Measurements from ENCODE around the gene ITGB3. TPM values are rescaled to one million over a fixed set of nuclear protein-coding genes. Genes with fewer than 3 reads are reported as not detected.
A peak's percentile ranks its signal among the peaks of the same experiment; 100 is the strongest.

ITGB3 gene
- total RNA-seq, 1 experiment from 2014 or later = 28.0 TPM

DNA sequence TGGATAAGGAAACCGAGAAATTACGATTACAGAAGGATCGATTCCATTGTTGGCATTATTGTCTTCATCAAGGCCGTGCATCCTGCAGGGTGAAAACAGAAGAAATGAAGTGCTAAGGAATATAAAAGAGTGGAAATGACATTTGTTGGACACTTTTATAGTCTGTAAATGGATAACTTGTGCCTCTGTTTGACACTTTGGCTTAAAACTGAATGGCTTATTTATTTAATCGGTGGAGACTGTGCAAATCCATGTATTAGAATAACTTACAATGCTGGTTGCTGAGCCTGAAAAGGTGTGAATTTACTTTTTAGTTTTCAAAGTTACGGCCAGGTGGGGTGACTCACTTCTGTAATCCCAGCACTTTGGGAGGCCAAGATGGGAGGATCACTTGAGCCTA is 31.4 kb downstream of the ITGB3 start:
- peaks cover 5% of the 10 kb centered on the region for H3K36me3 ChIP-seq
- no peak overlapping the region for H3K27ac ChIP-seq
- no peak overlapping the region for H3K4me3 ChIP-seq
- peaks cover 25% of the 10 kb centered on the region for H3K4me1 ChIP-seq
- no peaks in the 10 kb centered on the region for H3K27me3 ChIP-seq
- DNase-seq = no peak
- H3K9me3 ChIP-seq (replicated peaks) = no peaks in the 10 kb centered on the region

DNA sequence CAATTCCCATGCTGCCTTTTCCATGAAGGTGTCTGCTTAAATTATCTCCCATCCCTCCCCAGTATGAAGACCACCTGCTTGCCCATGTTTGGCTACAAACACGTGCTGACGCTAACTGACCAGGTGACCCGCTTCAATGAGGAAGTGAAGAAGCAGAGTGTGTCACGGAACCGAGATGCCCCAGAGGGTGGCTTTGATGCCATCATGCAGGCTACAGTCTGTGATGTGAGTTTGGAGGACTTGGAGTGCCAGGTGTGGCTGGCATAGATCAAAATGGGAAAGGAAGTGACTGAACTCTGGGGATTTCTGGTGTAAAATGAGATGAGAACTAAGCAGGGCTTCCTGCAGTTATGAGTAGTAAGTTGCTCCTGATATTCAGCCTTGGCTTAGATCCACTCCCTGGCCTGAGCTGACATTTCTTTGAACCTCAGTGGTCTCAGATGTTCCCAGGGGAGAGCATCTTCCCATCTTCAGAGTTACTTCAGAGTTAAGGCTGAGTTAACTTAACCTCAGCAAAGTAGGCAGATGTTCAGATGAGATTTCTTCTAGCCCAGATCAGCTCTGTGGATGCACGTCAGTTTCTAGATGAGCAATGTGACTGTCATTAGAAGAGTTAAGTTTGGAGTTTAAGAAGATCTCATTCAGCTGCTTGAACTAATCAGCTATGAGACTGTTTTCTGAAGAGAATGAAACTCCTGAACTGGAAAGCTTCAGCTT is 32.7 kb downstream of the ITGB3 start:
- H3K4me3 ChIP-seq = no peak overlapping the region
- peaks cover 12% of the 10 kb centered on the region for H3K4me1 ChIP-seq
- H3K27me3 ChIP-seq = no peaks in the 10 kb centered on the region
- DNase-seq = no peak
- peaks cover 5% of the 10 kb centered on the region for H3K36me3 ChIP-seq
- no peak overlapping the region for H3K27ac ChIP-seq
- H3K9me3 ChIP-seq (replicated peaks) = no peaks in the 10 kb centered on the region

DNA sequence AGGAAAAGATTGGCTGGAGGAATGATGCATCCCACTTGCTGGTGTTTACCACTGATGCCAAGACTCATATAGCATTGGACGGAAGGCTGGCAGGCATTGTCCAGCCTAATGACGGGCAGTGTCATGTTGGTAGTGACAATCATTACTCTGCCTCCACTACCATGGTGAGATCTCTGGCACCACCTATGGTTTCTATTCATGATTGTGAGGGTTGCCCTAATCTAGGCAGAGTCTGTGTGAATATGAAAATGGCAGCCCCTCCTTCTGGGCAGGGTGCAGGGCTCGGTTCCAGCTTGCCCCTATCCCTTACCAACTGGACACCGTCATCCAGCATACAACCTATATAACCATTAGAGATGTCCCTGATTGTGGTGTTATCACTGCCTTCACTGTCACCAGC is 33.4 kb downstream of the ITGB3 start:
- peaks cover 5% of the 10 kb centered on the region for H3K36me3 ChIP-seq
- no peak overlapping the region for H3K4me3 ChIP-seq
- H3K27me3 ChIP-seq = no peaks in the 10 kb centered on the region
- H3K9me3 ChIP-seq (replicated peaks) = no peaks in the 10 kb centered on the region
- H3K27ac ChIP-seq = no peak overlapping the region
- H3K4me1 ChIP-seq = peaks cover 7% of the 10 kb centered on the region; the same call in 1 of the 2 replicates
- no peak for DNase-seq

DNA sequence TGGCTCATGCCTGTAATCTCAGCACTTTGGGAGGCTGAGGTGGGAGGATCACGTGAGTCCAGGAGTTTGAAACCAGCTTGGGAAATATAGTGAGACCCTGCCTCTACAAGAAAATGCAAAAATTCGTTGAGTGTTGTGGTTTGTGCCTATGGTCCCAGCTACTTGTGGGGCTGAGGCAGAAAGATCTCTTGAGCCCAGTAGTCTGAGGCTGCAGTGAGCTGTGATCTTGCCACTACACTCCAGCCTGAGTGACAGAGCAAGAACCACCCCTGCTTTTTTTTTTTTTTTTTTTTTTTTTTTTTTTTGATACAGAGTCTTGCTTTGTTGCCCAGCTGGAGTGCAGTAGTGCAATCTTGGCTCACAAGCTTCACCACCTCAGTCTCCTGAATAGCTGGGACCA is 34.0 kb downstream of the ITGB3 start:
- no peak overlapping the region for H3K4me3 ChIP-seq
- H3K27me3 ChIP-seq = no peaks in the 10 kb centered on the region
- H3K36me3 ChIP-seq = peaks cover 5% of the 10 kb centered on the region
- no peak overlapping the region for H3K27ac ChIP-seq
- DNase-seq = no peak
- no peaks in the 10 kb centered on the region for H3K9me3 ChIP-seq (replicated peaks)
- H3K4me1 ChIP-seq = peaks cover 7% of the 10 kb centered on the region; the same call in 1 of the 2 replicates

DNA sequence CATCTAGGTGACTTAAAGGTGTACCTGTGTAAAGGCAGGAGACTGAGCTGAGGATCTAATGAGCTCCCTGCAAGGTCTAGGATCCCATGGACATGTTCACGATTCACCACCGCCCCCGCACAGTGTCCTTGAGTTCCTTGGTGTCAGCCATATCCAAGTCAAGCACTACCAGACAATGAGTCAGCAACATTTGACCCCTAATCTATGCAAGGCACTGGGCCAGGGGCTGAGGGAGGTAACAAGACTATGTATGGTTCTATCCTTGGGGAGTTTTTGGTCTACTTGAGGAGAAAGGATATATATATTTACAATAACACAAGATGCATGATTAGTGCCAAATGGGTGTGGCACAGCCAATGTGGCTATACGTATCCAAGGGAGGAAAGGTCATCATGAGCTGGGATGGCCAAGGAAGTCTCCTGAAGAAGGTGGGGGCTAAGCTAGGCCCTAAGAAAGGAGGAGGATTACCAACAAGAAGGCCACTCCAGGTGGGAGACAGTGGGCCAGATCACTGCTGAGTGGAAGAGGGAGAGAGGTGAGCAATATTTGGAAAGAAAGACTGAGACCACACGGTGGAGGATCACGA is 35.0 kb downstream of the ITGB3 start:
- Histone ChIP-seq H3K36me3 (peaks cover 11% of the 10 kb centered on the region), H3K4me3 (no peak overlapping the region), H3K9me3 (replicated peaks) (no peaks in the 10 kb centered on the region), H3K27ac (no peak overlapping the region), H3K27me3 (no peaks in the 10 kb centered on the region), H3K4me1 (peaks cover 7% of the 10 kb centered on the region; the same call in 1 of the 2 replicates)
- DNase-seq = no peak

DNA sequence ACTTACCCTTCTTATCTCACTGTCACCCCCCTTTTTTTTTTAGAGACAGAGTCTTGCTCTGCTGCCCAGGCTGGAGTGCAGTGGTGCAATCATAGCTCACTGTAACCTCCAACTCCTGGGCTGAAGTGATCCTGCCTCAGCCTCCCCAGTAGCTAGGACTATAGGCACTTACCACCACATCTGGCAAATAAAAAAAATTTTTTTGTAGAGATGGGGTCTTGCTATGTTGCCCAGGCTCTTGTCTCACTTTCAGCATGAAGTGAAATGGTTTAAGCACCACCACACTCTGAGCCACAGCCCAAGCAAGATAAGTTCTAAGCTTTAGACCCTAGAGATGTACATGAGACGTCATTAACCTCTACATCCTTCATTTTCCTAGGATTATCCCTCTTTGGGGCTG is 35.7 kb downstream of the ITGB3 start:
- no peak for DNase-seq
- Histone ChIP-seq H3K4me3 (no peak overlapping the region), H3K4me1 (peaks cover 13% of the 10 kb centered on the region; the same call in 1 of the 2 replicates), H3K27me3 (no peaks in the 10 kb centered on the region), H3K27ac (no peak overlapping the region), H3K9me3 (replicated peaks) (no peaks in the 10 kb centered on the region), H3K36me3 (peaks cover 11% of the 10 kb centered on the region)

DNA sequence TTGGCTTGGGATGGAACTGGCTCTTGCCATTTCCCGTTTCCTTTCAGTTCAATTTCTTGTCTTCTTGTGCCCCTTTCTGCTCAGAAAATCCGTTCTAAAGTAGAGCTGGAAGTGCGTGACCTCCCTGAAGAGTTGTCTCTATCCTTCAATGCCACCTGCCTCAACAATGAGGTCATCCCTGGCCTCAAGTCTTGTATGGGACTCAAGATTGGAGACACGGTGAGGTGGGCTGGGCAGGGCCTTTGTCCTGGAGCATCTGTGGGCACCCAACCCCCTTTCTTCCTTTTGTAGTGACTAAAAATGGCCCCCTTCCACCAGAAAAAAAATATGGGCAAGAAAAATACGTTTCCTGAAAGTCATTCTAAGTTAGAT is 37.2 kb downstream of the ITGB3 start:
- H3K9me3 ChIP-seq (replicated peaks) = no peaks in the 10 kb centered on the region
- H3K27ac ChIP-seq = no peak overlapping the region
- no peak for DNase-seq
- no peak overlapping the region for H3K4me3 ChIP-seq
- peaks cover 22% of the 10 kb centered on the region for H3K4me1 ChIP-seq
- peaks cover 6% of the 10 kb centered on the region; the same call in 1 of the 2 replicates for H3K36me3 ChIP-seq
- no peaks in the 10 kb centered on the region for H3K27me3 ChIP-seq

DNA sequence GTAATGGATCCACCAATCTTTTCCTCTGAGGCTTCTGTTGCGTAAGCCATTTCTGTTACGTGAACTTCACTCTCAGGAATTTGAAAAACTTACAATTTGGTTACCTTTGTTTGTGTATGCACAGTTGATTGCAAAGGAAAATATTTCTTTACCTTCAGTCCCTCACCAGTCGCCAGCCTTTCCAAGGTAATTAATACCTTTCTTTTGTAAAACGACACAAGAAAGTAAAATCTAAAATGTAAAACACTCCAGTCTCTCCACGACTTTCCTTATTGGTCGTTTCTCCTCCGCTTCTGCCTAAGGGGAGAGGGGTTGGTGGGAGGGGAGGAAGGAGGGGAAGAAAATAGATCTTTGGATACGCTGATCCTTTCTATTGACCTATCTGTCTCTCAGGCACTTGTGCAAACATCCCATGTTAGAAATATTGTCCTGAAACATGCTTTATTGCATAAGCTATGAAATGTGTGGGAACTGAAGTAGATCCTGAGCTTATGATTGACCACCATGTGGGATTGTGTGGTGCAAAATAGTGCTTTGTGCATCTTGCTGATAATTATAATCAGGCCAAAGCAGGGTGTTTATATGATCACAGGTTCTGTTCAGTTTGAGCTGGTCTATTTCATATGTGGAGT is 37.7 kb downstream of the ITGB3 start:
- no peak for DNase-seq
- H3K36me3 ChIP-seq = peaks cover 6% of the 10 kb centered on the region; the same call in 1 of the 2 replicates
- H3K4me1 ChIP-seq = peaks cover 19% of the 10 kb centered on the region
- no peaks in the 10 kb centered on the region for H3K9me3 ChIP-seq (replicated peaks)
- H3K27ac ChIP-seq = no peak overlapping the region
- no peak overlapping the region for H3K4me3 ChIP-seq
- no peaks in the 10 kb centered on the region for H3K27me3 ChIP-seq

DNA sequence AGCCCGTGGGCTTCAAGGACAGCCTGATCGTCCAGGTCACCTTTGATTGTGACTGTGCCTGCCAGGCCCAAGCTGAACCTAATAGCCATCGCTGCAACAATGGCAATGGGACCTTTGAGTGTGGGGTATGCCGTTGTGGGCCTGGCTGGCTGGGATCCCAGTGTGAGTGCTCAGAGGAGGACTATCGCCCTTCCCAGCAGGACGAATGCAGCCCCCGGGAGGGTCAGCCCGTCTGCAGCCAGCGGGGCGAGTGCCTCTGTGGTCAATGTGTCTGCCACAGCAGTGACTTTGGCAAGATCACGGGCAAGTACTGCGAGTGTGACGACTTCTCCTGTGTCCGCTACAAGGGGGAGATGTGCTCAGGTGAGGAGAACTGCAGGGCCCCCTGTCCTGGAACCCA is 38.6 kb downstream of the ITGB3 start:
- no peaks in the 10 kb centered on the region for H3K9me3 ChIP-seq (replicated peaks)
- peaks cover 15% of the 10 kb centered on the region for H3K4me1 ChIP-seq
- no peak overlapping the region for H3K4me3 ChIP-seq
- DNase-seq = no peak
- H3K27me3 ChIP-seq = no peaks in the 10 kb centered on the region
- no peak overlapping the region for H3K27ac ChIP-seq
- peaks cover 6% of the 10 kb centered on the region; the same call in 1 of the 2 replicates for H3K36me3 ChIP-seq

DNA sequence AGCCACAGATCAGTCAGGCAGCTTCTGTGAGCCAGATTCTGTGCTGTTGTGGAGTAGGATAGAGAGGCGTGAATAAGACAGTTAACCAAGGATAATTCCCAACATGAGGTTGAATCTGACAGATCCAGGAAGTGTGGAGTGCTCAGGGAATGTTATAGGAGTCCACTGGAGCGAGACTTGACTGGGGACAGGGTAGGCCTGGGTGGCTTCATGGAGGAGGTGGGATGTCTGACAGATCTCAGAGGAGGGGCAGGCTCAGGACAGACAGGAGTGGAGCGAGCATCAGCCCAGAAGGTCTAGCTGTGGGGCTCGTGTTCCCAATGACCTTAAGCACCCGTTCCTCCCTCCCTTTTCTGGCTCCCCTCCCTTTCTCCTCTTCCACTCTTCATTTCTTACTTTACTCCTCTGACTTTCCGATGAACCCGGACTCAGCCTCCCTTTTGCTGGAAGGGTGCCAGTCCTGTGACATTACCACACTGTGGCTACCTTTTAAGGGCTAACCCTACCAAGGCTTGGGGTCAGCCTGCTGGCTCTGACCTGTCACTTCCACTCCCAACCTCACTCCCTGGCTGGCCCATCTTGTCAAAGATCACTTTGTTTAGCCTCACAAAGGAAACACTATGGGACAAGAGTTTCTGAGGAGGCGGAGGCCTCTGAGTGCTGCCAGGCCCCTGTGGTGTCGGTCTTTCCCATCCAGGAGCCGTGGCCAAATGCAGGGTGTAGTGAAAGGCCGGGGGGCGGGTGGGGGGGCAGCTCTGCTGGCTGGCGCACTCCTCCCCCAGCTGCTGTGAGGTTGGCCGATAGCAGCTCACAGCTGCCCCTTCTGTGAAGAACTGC is 41.6 kb downstream of the ITGB3 start:
- Histone ChIP-seq H3K4me3 (no peak overlapping the region), H3K27ac (peak overlapping the region; percentile 21; the same call in 1 of the 2 replicates), H3K27me3 (no peaks in the 10 kb centered on the region), H3K4me1 (peaks cover 22% of the 10 kb centered on the region), H3K36me3 (peaks cover 6% of the 10 kb centered on the region; the same call in 1 of the 2 replicates), H3K9me3 (replicated peaks) (no peaks in the 10 kb centered on the region)
- DNase-seq = peak; percentile 47 to 70

DNA sequence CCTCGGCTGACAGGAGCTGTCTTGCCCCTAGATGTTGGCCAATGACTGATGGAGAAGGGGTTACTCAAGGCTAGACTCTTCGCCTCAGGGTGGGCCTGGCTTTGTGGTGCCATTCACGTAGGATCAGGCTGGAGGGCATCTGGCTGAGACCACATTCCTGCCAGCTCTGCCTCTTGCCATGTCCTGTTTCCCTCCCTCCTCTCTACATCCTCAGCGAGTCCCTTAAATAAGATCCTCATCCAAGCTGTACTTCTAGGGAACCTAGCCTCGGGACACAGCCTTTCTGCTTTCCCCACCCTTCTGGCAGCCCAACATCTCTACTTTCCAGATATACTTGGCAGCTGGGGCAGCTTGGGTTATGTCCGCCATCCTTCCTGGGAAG is 42.2 kb downstream of the ITGB3 start:
- no peak overlapping the region for H3K4me3 ChIP-seq
- no peaks in the 10 kb centered on the region for H3K27me3 ChIP-seq
- peaks cover 22% of the 10 kb centered on the region for H3K4me1 ChIP-seq
- H3K9me3 ChIP-seq (replicated peaks) = no peaks in the 10 kb centered on the region
- H3K27ac ChIP-seq = no peak overlapping the region
- H3K36me3 ChIP-seq = peaks cover 6% of the 10 kb centered on the region; the same call in 1 of the 2 replicates
- no peak for DNase-seq

DNA sequence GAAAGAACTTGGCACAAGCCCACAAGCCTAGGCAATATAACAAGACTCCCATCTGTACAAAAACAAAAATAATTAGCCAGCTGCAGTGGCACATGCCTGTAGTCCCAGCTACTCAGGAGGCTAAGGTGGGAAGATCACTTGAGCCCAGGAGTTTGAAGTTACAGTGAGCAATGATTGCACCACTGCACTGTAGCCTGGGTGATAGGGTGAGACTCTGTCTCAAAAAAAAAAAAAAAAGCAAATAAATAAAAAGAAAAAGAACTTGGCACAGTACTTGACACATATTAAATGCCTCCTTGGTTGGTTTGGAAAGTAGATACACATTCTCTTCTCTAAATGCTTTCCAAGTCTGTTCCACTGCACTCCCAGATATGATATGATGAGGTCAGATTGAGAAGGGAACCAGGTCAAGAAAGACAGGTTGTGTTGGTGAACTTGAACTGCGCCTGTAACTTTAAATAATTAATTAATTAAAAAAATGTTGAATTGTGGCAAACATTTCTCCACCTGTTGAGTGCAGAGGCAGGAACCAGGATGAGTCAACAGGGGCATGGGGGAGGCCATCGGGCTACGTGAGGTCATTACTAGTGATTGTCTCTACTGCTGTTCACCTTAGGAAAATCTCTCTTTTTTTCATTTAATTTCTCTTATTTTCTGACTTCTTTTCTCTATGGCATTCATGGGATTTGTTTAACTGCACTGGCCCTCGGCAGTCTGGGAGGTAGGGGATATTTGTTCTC is 44.2 kb downstream of the ITGB3 start:
- H3K27ac ChIP-seq = no peak overlapping the region
- peaks cover 4% of the 10 kb centered on the region for H3K9me3 ChIP-seq (replicated peaks)
- peaks cover 4% of the 10 kb centered on the region; the same call in 1 of the 2 replicates for H3K36me3 ChIP-seq
- DNase-seq = peak; percentile 39 to 44
- H3K4me3 ChIP-seq = no peak overlapping the region
- no peaks in the 10 kb centered on the region for H3K27me3 ChIP-seq
- H3K4me1 ChIP-seq = peaks cover 22% of the 10 kb centered on the region

DNA sequence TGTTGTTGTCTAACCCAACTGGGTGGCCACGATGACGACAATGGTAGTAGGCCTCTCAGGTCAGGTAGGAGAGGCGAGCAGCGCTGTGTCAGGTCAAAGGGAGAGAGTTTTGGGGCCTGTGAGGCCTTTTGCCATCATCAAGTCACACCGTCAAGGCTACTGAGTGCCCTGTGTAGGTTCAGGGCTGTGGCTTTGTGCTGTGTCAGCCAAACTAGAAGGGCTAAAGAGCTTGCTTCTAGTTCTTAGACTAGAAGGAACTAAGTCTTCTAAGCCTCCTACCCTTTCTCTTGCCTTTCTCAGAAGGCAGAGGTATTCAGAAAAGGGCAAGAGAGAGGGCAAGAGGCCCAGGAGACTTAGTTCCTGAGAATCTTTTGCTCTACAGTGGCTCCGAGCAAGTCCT is 45.1 kb downstream of the ITGB3 start:
- peaks cover 4% of the 10 kb centered on the region for H3K9me3 ChIP-seq (replicated peaks)
- peaks cover 22% of the 10 kb centered on the region for H3K4me1 ChIP-seq
- no peak overlapping the region for H3K4me3 ChIP-seq
- no peaks in the 10 kb centered on the region for H3K27me3 ChIP-seq
- DNase-seq = no peak
- H3K36me3 ChIP-seq = no peaks in the 10 kb centered on the region; the same call in none of the 2 replicates
- H3K27ac ChIP-seq = no peak overlapping the region

DNA sequence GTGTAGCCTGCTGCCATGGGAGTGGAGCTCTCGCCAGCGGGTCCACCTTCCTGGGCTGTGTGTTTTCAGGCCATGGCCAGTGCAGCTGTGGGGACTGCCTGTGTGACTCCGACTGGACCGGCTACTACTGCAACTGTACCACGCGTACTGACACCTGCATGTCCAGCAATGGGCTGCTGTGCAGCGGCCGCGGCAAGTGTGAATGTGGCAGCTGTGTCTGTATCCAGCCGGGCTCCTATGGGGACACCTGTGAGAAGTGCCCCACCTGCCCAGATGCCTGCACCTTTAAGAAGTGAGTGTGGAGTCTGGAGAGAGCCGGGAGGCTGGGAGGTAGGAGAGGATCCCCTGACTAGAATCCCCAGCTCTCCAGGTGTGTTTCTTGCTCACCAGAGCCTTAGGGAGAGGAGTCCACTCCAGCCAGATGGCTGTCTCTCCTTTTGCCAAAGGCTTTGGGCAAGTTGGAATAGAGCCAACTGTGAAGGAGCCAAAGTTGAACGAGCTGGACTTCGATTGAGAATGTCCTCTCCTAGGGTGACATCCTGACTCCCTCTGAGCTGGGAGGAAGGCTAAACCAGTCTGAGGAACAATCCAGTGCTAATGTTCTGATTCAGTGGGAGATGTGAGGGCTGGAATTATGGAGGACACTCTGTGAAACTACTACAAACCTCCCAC is 45.7 kb downstream of the ITGB3 start:
- Histone ChIP-seq H3K36me3 (no peaks in the 10 kb centered on the region; the same call in none of the 2 replicates), H3K9me3 (replicated peaks) (peaks cover 4% of the 10 kb centered on the region), H3K4me3 (no peak overlapping the region), H3K27ac (no peak overlapping the region), H3K4me1 (peaks cover 16% of the 10 kb centered on the region), H3K27me3 (no peaks in the 10 kb centered on the region)
- DNase-seq = no peak
